DOHH2 (cell line): ENCODE results near the gene TNN.

Source experiments
- H3F3A ChIP-seq: fragments of 200-600 bp; sonication (generic), shearing (Covaris generic); 2 replicates; pipeline ENCODE4 v1.6.0; 2016; ENCODE audit warnings: antibody characterized with exemption, mild to moderate bottlenecking; ENCODE audit not compliant: control insufficient read depth, insufficient read depth
- H3K27ac ChIP-seq: fragments of 200-600 bp; sonication (generic); 2 replicates; pipeline ENCODE4 v1.5.1; 2014; ENCODE audit warnings: low read depth, mild to moderate bottlenecking, low read length, moderate library complexity
- H3K27me3 ChIP-seq: fragments of 200-600 bp; sonication (generic); 2 replicates; pipeline ENCODE4 v1.6.1; 2014; ENCODE audit warnings: mild to moderate bottlenecking, low read length, mixed read lengths; ENCODE audit not compliant: control insufficient read depth
- H3K36me3 ChIP-seq: fragments of 200-600 bp; sonication (generic); 2 replicates; pipeline ENCODE4 v1.6.1; 2014; ENCODE audit warnings: mild to moderate bottlenecking, low read length, moderate library complexity, mixed read lengths; ENCODE audit not compliant: control insufficient read depth
- H3K4me1 ChIP-seq: fragments of 200-600 bp; sonication (generic); 2 replicates; pipeline ENCODE4 v1.6.1; 2014; ENCODE audit warnings: mild to moderate bottlenecking, low read length, mixed read lengths; ENCODE audit not compliant: control insufficient read depth
- H3K4me2 ChIP-seq: fragments of 200-600 bp; sonication (generic); 2 replicates; pipeline ENCODE4 v1.6.0; 2014; ENCODE audit warnings: mild to moderate bottlenecking, low read length, moderate library complexity
- H3K4me3 ChIP-seq: fragments of 200-600 bp; sonication (generic); 2 replicates; pipeline ENCODE4 v1.5.1; 2014; ENCODE audit warnings: mild to moderate bottlenecking, low read length, mixed read lengths
- H3K79me2 ChIP-seq: fragments of 200-600 bp; sonication (generic); 2 replicates; pipeline ENCODE4 v1.6.1; 2014; ENCODE audit warnings: mild to moderate bottlenecking, low read length, mixed read lengths; ENCODE audit not compliant: control insufficient read depth
- H3K9me2 ChIP-seq: fragments of 200-600 bp; sonication (generic); replicated peaks from 2 replicates; pipeline ENCODE4 v1.6.1; 2014; ENCODE audit warnings: mild to moderate bottlenecking, low read length, mixed read lengths; ENCODE audit not compliant: control insufficient read depth
- H3K9me3 ChIP-seq: fragments of 200-600 bp; sonication (generic); 2 replicates; pipeline ENCODE4 v1.6.1; 2014; ENCODE audit warnings: antibody characterized with exemption, low read length, mixed read lengths; ENCODE audit not compliant: control insufficient read depth, insufficient read depth
- H4K20me1 ChIP-seq: fragments of 200-600 bp; sonication (generic); 2 replicates; pipeline ENCODE4 v1.6.0; 2014; ENCODE audit warnings: low read depth, mild to moderate bottlenecking, antibody characterized with exemption, low read length, moderate library complexity; ENCODE audit not compliant: control insufficient read depth, insufficient read depth
- CTCF ChIP-seq: fragments of 200-600 bp; sonication (generic); IDR thresholded peaks from one replicate; pipeline ENCODE4 v1.5.1; 2014; ENCODE audit warnings: antibody characterized with exemption, mild to moderate bottlenecking, low read depth, low read length; ENCODE audit not compliant: poor library complexity, severe bottlenecking
- EZH2phosphoT487 ChIP-seq: fragments of 200-600 bp; sonication (generic); IDR thresholded peaks from 2 replicates; pipeline ENCODE4 v1.6.1; 2017; ENCODE audit warnings: borderline replicate concordance, mild to moderate bottlenecking, antibody characterized with exemption, low read length, moderate library complexity, mixed read lengths

Gene TNN

GRCh38 chr1:175126347-175126746, 58.7 kb downstream of the TNN start:
- H3K27ac ChIP-seq, result no peak overlapping the region
- no peaks in the 10 kb centered on the region for H3F3A ChIP-seq
- H3K4me2 ChIP-seq, result no peak overlapping the region
- peaks cover 3% of the 10 kb centered on the region; the same call in 1 of the 2 replicates for H3K27me3 ChIP-seq
- H3K9me2 ChIP-seq, result no peaks in the 10 kb centered on the region
- H4K20me1 ChIP-seq, result no peaks in the 10 kb centered on the region
- no peaks in the 10 kb centered on the region for H3K36me3 ChIP-seq
- TF ChIP-seq EZH2phosphoT487 (no peak), CTCF (no peak)
- no peaks in the 10 kb centered on the region for H3K79me2 ChIP-seq
- H3K4me1 ChIP-seq, result peaks cover 16% of the 10 kb centered on the region
- no peak overlapping the region for H3K4me3 ChIP-seq
- no peaks in the 10 kb centered on the region for H3K9me3 ChIP-seq

GRCh38 chr1:175127565-175127964, 59.9 kb downstream of the TNN start:
- Histone ChIP-seq H3K4me2 (no peak overlapping the region), H3K4me3 (no peak overlapping the region), H3F3A (no peaks in the 10 kb centered on the region), H3K9me3 (no peaks in the 10 kb centered on the region), H3K27ac (no peak overlapping the region), H4K20me1 (no peaks in the 10 kb centered on the region), H3K4me1 (peaks cover 16% of the 10 kb centered on the region), H3K79me2 (no peaks in the 10 kb centered on the region), H3K9me2 (no peaks in the 10 kb centered on the region), H3K27me3 (peaks cover 10% of the 10 kb centered on the region), H3K36me3 (no peaks in the 10 kb centered on the region)
- TF ChIP-seq EZH2phosphoT487 (no peak), CTCF (no peak)

- H4K20me1 ChIP-seq, result no peaks in the 10 kb centered on the region
- H3K79me2 ChIP-seq, result no peaks in the 10 kb centered on the region
- no peaks in the 10 kb centered on the region for H3K9me3 ChIP-seq
- H3K27me3 ChIP-seq, result peaks cover 19% of the 10 kb centered on the region
- no peaks in the 10 kb centered on the region for H3K36me3 ChIP-seq
- no peak for TF ChIP-seq CTCF
- TF ChIP-seq EZH2phosphoT487, result no peak
- no peaks in the 10 kb centered on the region for H3K9me2 ChIP-seq
- H3K4me1 ChIP-seq, result peaks cover 16% of the 10 kb centered on the region
- no peaks in the 10 kb centered on the region for H3F3A ChIP-seq
- no peak overlapping the region for H3K27ac ChIP-seq
- H3K4me2 ChIP-seq, result no peak overlapping the region
- no peak overlapping the region for H3K4me3 ChIP-seq
Observed at GRCh38 chr1:175128523-175128922, 60.9 kb downstream of the TNN start.

- TF ChIP-seq EZH2phosphoT487, result no peak
- TF ChIP-seq CTCF, result no peak
- H3K36me3 ChIP-seq, result no peaks in the 10 kb centered on the region
- H3K4me2 ChIP-seq, result no peak overlapping the region
- H3K79me2 ChIP-seq, result no peaks in the 10 kb centered on the region
- H3K27ac ChIP-seq, result no peak overlapping the region
- H3K4me1 ChIP-seq, result peaks cover 16% of the 10 kb centered on the region
- peaks cover 25% of the 10 kb centered on the region for H3K27me3 ChIP-seq
- H3K9me3 ChIP-seq, result no peaks in the 10 kb centered on the region
- no peaks in the 10 kb centered on the region for H4K20me1 ChIP-seq
- H3F3A ChIP-seq, result no peaks in the 10 kb centered on the region
- H3K4me3 ChIP-seq, result no peak overlapping the region
- H3K9me2 ChIP-seq, result no peaks in the 10 kb centered on the region
Observed at GRCh38 chr1:175129182-175129581, 61.5 kb downstream of the TNN start.
